Measurements from ENCODE around the gene DISC1. TPM values are rescaled to one million over a fixed set of nuclear protein-coding genes. Genes with fewer than 3 reads are reported as not detected.

DISC1 gene
- total and polyA plus RNA-seq, 2 experiments from 2014 or later, result 2.1 to 6.5 TPM

GRCh38 chr1:231733063-231733462, 106.5 kb downstream of the DISC1 start (continued):
- TF ChIP-seq ZNF462 (CRISPR knock-in tag; IDR thresholded peaks at IDR 0.05), result no peak
- no peak for TF ChIP-seq NANOG (IDR thresholded peaks at IDR 0.05; ENCODE audit: borderline replicate concordance)
- TF ChIP-seq EZH2 (IDR thresholded peaks at IDR 0.05; ENCODE audit: low read depth, unreplicated experiment), result no peak
- TF ChIP-seq EZH2phosphoT487 (IDR thresholded peaks at IDR 0.05; ENCODE audit: unreplicated experiment), result no peak
- no peak for TF ChIP-seq CREB1 (CRISPR knock-in tag; IDR thresholded peaks at IDR 0.05; ENCODE audit: low read depth)
- TF ChIP-seq ZNF114 (CRISPR knock-in tag; IDR thresholded peaks at IDR 0.05), result no peak
- TF ChIP-seq JUNB (IDR thresholded peaks at IDR 0.05; ENCODE audit: unreplicated experiment), result no peak
- no peak for TF ChIP-seq CTCF (conservative IDR thresholded peaks at IDR 0.05; ENCODE audit: low read depth in 2 of 2)
- TF ChIP-seq ETS1 (IDR thresholded peaks at IDR 0.05), result no peak
- no peak for TF ChIP-seq STAT1 (IDR thresholded peaks at IDR 0.05; ENCODE audit: unreplicated experiment)
- TF ChIP-seq ZNF331 (CRISPR knock-in tag; IDR thresholded peaks at IDR 0.05; ENCODE audit: low read depth), result no peak
